Smooth muscle cell (in vitro differentiated cells): ENCODE data around the gene XYLB. TPM values are rescaled to one million over a fixed set of nuclear protein-coding genes. Genes with fewer than 3 reads are reported as not detected.

Experiments used
- DNase-seq: peaks from one replicate; lab custom pipeline; 2025; ENCODE audit not compliant: unreplicated experiment; lab: John Stamatoyannopoulos, UW
- H2AFZ ChIP-seq: fragments of 200-600 bp; sonication (generic); 2 replicates; pipeline ENCODE4 v1.6.0; 2016; ENCODE audit warnings: antibody characterized with exemption, low read depth, mild to moderate bottlenecking
- H3F3A ChIP-seq: fragments of 200-600 bp; sonication (generic); 2 replicates; pipeline ENCODE4 v1.6.0; 2017; ENCODE audit warnings: antibody characterized with exemption, low read depth
- H3K27ac ChIP-seq: fragments of 200-600 bp; sonication (generic); 2 replicates; pipeline ENCODE4 v1.5.1; 2016; ENCODE audit warnings: low read depth, mild to moderate bottlenecking
- H3K27me3 ChIP-seq: fragments of 200-600 bp; sonication (generic); 2 replicates; pipeline ENCODE4 v1.6.1; 2016; ENCODE audit warnings: low read depth, mild to moderate bottlenecking
- H3K36me3 ChIP-seq: fragments of 200-600 bp; sonication (generic); 2 replicates; pipeline ENCODE4 v1.5.1; 2016; ENCODE audit warnings: low read depth
- H3K4me1 ChIP-seq: fragments of 200-600 bp; sonication (generic); 2 replicates; pipeline ENCODE4 v1.5.1; 2016; ENCODE audit warnings: low read depth
- H3K4me2 ChIP-seq: fragments of 200-600 bp; sonication (generic); 2 replicates; pipeline ENCODE4 v1.6.0; 2016; ENCODE audit warnings: mild to moderate bottlenecking
- H3K4me3 ChIP-seq: fragments of 200-600 bp; sonication (generic); 2 replicates; pipeline ENCODE4 v1.5.1; 2016; ENCODE audit warnings: mild to moderate bottlenecking
- H3K79me2 ChIP-seq: fragments of 200-600 bp; sonication (generic); 2 replicates; pipeline ENCODE4 v1.6.0; 2016; ENCODE audit warnings: low read depth, mild to moderate bottlenecking
- H3K9ac ChIP-seq: fragments of 200-600 bp; sonication (generic); 2 replicates; pipeline ENCODE4 v1.6.0; 2016; ENCODE audit warnings: low read depth
- H3K9me3 ChIP-seq: fragments of 200-600 bp; sonication (generic); replicated peaks from 2 replicates; pipeline ENCODE4 v1.5.1; 2016; ENCODE audit warnings: low read depth
- H4K20me1 ChIP-seq: fragments of 200-600 bp; sonication (generic); 2 replicates; pipeline ENCODE4 v1.6.0; 2016; ENCODE audit warnings: low read depth
- CTCF ChIP-seq: fragments of 200-600 bp; sonication (generic); IDR thresholded peaks from 2 replicates; pipeline ENCODE4 v1.5.1; 2017; ENCODE audit warnings: borderline replicate concordance, mild to moderate bottlenecking, antibody characterized with exemption; ENCODE audit not compliant: insufficient read depth, poor library complexity, severe bottlenecking
- WGBS: methylation state at CpG from one replicate; pipeline ENCODE4 v1.1.7; 2016; ENCODE audit warnings: low lambda C conversion rate; 5-methylcytosine and 5-hydroxymethylcytosine counted together
- polyA plus RNA-seq: library from polyadenylated mRNA; unstranded; fragments of >200 nt; fragmentation: Nextera tagmentation; extraction: Ambion mirVana; gene quantifications from 2 replicates; pipeline ENCODE4 v1.2.1, GENCODE V29; 2016
- small RNA-seq: library from RNA; depleted of rRNA; stranded (forward); fragments of <200 nt; gene quantifications from one replicate; pipeline ENCODE3, GENCODE V24; 2014
- total RNA-seq: library from RNA; depleted of rRNA; stranded (reverse); fragments of >200 nt; gene quantifications from 2 replicates; pipeline ENCODE4 v1.2.3, GENCODE V29; 2014

The XYLB gene
- total and polyA plus RNA-seq, 2 experiments from 2014 or later: 0.40 to 1.5 TPM

- H3K79me2 ChIP-seq: peaks cover 83% of the 10 kb centered on the region
- peaks cover 9% of the 10 kb centered on the region for H3K4me1 ChIP-seq
- TF ChIP-seq CTCF: no peak
- H3K9ac ChIP-seq: no peak overlapping the region
- peaks cover 87% of the 10 kb centered on the region for H4K20me1 ChIP-seq
- no peak overlapping the region for H3K4me3 ChIP-seq
- no peaks in the 10 kb centered on the region for H3K36me3 ChIP-seq
- no peak overlapping the region for H3K4me2 ChIP-seq
- no peak overlapping the region for H2AFZ ChIP-seq
- no peaks in the 10 kb centered on the region for H3K27me3 ChIP-seq
- no peaks in the 10 kb centered on the region for H3K9me3 ChIP-seq
- H3K27ac ChIP-seq: no peak overlapping the region
- no peak for DNase-seq
- no peaks in the 10 kb centered on the region for H3F3A ChIP-seq
- WGBS: 78% methylated on average over 13 of the region's 13 CpGs
Measured at GRCh38 chr3:38458796-38459498, 112.4 kb downstream of the XYLB start.

- Histone ChIP-seq H3K4me2 (no peak overlapping the region), H3K4me3 (no peak overlapping the region), H3K27me3 (no peaks in the 10 kb centered on the region), H3K9ac (no peak overlapping the region), H3K79me2 (peaks cover 87% of the 10 kb centered on the region), H2AFZ (no peak overlapping the region), H3K36me3 (no peaks in the 10 kb centered on the region), H3F3A (no peaks in the 10 kb centered on the region), H3K27ac (no peak overlapping the region), H3K9me3 (no peaks in the 10 kb centered on the region), H4K20me1 (peaks cover 94% of the 10 kb centered on the region), H3K4me1 (peaks cover 9% of the 10 kb centered on the region)
- WGBS: 97% methylated on average over 10 of the region's 10 CpGs
- no peak for DNase-seq
- no peak for TF ChIP-seq CTCF
Measured at GRCh38 chr3:38459499-38460048, 113.0 kb downstream of the XYLB start.

GRCh38 chr3:38460377-38461270 is 114.0 kb downstream of the XYLB start:
- Histone ChIP-seq H3K4me2 (no peak overlapping the region), H2AFZ (no peak overlapping the region), H3K9ac (no peak overlapping the region), H3F3A (no peaks in the 10 kb centered on the region), H3K79me2 (peaks cover 84% of the 10 kb centered on the region), H3K9me3 (no peaks in the 10 kb centered on the region), H3K36me3 (no peaks in the 10 kb centered on the region), H4K20me1 (peaks cover 90% of the 10 kb centered on the region), H3K4me3 (no peak overlapping the region), H3K27me3 (no peaks in the 10 kb centered on the region), H3K27ac (no peak overlapping the region), H3K4me1 (peaks cover 9% of the 10 kb centered on the region)
- WGBS: 94% methylated on average over 12 of the region's 12 CpGs
- no peak for TF ChIP-seq CTCF
- DNase-seq: no peak

Small RNA genes within 50 kb of the gene (small RNA-seq; reads per million reads assigned to genes)
- gene RNU6-235P: not detected

Other genes starting within 250 kb of the XYLB start
- gene ACAA1, start 209.7 kb upstream of the XYLB start, total RNA-seq: 15.4 and 22.7 TPM in 2 replicates
- gene ACAA1, start 209.7 kb upstream of the XYLB start, polyA plus RNA-seq: 41.8 and 43.8 TPM in 2 replicates
- 8.2 and 14.1 TPM in 2 replicates for gene MYD88, start 208.1 kb upstream of the XYLB start, total RNA-seq
- 37.4 and 37.5 TPM in 2 replicates for gene MYD88, start 208.1 kb upstream of the XYLB start, polyA plus RNA-seq
- gene OXSR1, start 181.2 kb upstream of the XYLB start, total RNA-seq: 50.3 and 50.6 TPM in 2 replicates
- gene OXSR1, start 181.2 kb upstream of the XYLB start, polyA plus RNA-seq: 11.9 and 21.7 TPM in 2 replicates
- 0.13 TPM in 2 replicates for gene SLC22A13, start 81.0 kb upstream of the XYLB start, total RNA-seq
- 0.43 TPM in 1 of 2 replicates, not detected in the other for gene SLC22A13, start 81.0 kb upstream of the XYLB start, polyA plus RNA-seq
- gene SLC22A14, start 64.5 kb upstream of the XYLB start, total RNA-seq: 0.09 and 0.54 TPM in 2 replicates
- 0.66 and 0.84 TPM in 2 replicates for gene SLC22A14, start 64.5 kb upstream of the XYLB start, polyA plus RNA-seq
- gene ACVR2B, start 107.1 kb downstream of the XYLB start, total RNA-seq: 8.6 and 10.0 TPM in 2 replicates
- 2.1 and 7.5 TPM in 2 replicates for gene ACVR2B, start 107.1 kb downstream of the XYLB start, polyA plus RNA-seq
- gene EXOG, start 149.6 kb downstream of the XYLB start, total RNA-seq: 5.2 and 7.7 TPM in 2 replicates
- 3.9 and 9.4 TPM in 2 replicates for gene EXOG, start 149.6 kb downstream of the XYLB start, polyA plus RNA-seq